Uterus (tissue), 4 donors: ENCODE data around the gene LY6G5B. TPM values are rescaled to one million over a fixed set of nuclear protein-coding genes. Genes with fewer than 3 reads are reported as not detected.

Source experiments
- DNase-seq, 2 donors: peaks; one replicate each; pipeline ENCODE4 v3.0.0-alpha.2; 2019 to 2020
- H3K27ac ChIP-seq, 2 donors: fragments of 200-600 bp; sonication (generic); 1 replicate in 1 of 2; 2 replicates in 1 of 2; pipeline ENCODE4 v1.5.1; 2016 to 2018
- H3K27me3 ChIP-seq, 2 donors: fragments of 200-600 bp; sonication (generic); one replicate each; pipeline ENCODE4 v1.5.1; 2018 to 2019; ENCODE audit warnings: control low read depth in 1 of 2
- H3K36me3 ChIP-seq, 2 donors: fragments of 200-600 bp; sonication (generic); one replicate each; pipeline ENCODE4 v1.5.1; 2019; ENCODE audit warnings: control low read depth in 1 of 2
- H3K4me1 ChIP-seq, 2 donors: fragments of 200-600 bp; sonication (generic); one replicate each; pipeline ENCODE4 v1.5.1; 2018 to 2019; ENCODE audit warnings: control low read depth in 1 of 2
- H3K4me3 ChIP-seq, 2 donors: fragments of 200-600 bp; sonication (generic); 1 replicate in 1 of 2; 2 replicates in 1 of 2; pipeline ENCODE4 v1.5.1; 2018 to 2019; ENCODE audit warnings: mild to moderate bottlenecking in 1 of 2
- H3K9me3 ChIP-seq, 2 donors: fragments of 200-600 bp; sonication (generic); one replicate each; pipeline ENCODE4 v1.5.1; 2019; ENCODE audit warnings: control low read depth in 1 of 2
- POLR2A ChIP-seq, 2 donors: fragments of 450-650 bp; IDR thresholded peaks; one replicate each; pipeline ENCODE4 v1.6.1; 2016; ENCODE audit warnings: antibody characterized with exemption in 2 of 2, mild to moderate bottlenecking in 1 of 2, moderate library complexity in 1 of 2
- intact Hi-C: fragments of 100-400 bp; cut with DNase I; formaldehyde crosslinking; loops from one replicate; pipeline ENCODE4 v1.15.1; 2023; ENCODE audit warnings: low total_unique reads
- total RNA-seq, 4 donors: library from RNA; depleted of rRNA in 3 of 4; stranded (reverse); fragments of >200 nt in 3 of 4; gene quantifications; one replicate each; pipeline versions ENCODE4 v1.1.0 to v1.2.4, GENCODE V29; 2014 to 2023
- TF ChIP-seq, protein P1 (sequence below), 4 experiments: fragments of 200-600 bp in 2 of 4; fragments of 450-650 bp in 2 of 4; sonication (generic) in 2 of 4; IDR thresholded peaks; one replicate each; pipeline ENCODE4 v1.5.1; 2016 to 2019; ENCODE audit warnings: antibody characterized with exemption in 4 of 4, mild to moderate bottlenecking in 2 of 4, moderate library complexity in 1 of 4
- donor health status: DM: yes; HTN: yes; CAD: no.

The LY6G5B gene
- total RNA-seq, 4 donors from 2014 or later = 1.0 to 27.4 (median 4.3) TPM

DNA sequence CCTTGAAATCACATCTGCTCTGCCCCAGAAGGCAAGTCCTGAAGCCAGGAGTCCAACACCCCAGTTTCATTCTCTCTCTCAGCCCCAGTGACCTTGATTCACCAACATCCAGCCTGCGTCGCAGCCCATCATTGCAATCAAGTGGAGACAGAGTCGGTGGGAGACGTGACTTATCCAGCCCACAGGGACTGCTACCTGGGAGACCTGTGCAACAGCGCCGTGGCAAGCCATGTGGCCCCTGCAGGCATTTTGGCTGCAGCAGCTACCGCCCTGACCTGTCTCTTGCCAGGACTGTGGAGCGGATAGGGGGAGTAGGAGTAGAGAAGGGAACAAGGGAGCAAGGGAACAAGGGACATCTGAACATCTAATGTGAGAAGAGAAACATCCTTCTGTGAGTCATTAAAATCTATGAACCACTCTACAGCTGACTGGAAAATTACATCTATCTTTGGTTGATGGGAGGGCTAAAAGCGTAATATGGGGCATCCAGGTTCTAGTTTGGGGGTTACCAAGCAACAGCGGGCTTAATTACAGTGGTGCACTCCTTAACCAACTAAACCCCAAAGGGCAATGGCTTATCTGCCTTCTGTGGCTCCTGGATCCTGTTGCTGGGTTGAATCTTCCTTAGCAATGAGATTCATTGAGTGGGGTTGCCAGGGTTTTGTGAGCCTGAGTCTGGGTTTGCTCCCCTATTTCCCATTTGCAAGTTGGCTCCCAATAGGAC, 47.9 kb downstream of the LY6G5B start:
- Histone ChIP-seq H3K27ac (no peak overlapping the region), H3K4me3 (no peak overlapping the region), H3K4me1 (no peaks in the 10 kb centered on the region), H3K9me3 (no peaks in the 10 kb centered on the region), H3K36me3 (no peaks in the 10 kb centered on the region), H3K27me3 (no peaks in the 10 kb centered on the region)
- no peak for DNase-seq
- TF ChIP-seq POLR2A (IDR thresholded peaks at IDR 0.05) = no peak
- TF ChIP-seq, protein P1, sequence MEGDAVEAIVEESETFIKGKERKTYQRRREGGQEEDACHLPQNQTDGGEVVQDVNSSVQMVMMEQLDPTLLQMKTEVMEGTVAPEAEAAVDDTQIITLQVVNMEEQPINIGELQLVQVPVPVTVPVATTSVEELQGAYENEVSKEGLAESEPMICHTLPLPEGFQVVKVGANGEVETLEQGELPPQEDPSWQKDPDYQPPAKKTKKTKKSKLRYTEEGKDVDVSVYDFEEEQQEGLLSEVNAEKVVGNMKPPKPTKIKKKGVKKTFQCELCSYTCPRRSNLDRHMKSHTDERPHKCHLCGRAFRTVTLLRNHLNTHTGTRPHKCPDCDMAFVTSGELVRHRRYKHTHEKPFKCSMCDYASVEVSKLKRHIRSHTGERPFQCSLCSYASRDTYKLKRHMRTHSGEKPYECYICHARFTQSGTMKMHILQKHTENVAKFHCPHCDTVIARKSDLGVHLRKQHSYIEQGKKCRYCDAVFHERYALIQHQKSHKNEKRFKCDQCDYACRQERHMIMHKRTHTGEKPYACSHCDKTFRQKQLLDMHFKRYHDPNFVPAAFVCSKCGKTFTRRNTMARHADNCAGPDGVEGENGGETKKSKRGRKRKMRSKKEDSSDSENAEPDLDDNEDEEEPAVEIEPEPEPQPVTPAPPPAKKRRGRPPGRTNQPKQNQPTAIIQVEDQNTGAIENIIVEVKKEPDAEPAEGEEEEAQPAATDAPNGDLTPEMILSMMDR (IDR thresholded peaks at IDR 0.05) = no peak
- intact Hi-C loops = no loop called here

GRCh38 chr6:31718265-31718664, 48.5 kb downstream of the LY6G5B start:
- H3K36me3 ChIP-seq = no peaks in the 10 kb centered on the region
- no peak for DNase-seq
- intact Hi-C loops = no loop called here
- no peak overlapping the region for H3K27ac ChIP-seq
- no peak overlapping the region for H3K4me3 ChIP-seq
- H3K4me1 ChIP-seq = no peaks in the 10 kb centered on the region
- TF ChIP-seq, protein P1 (IDR thresholded peaks at IDR 0.05) = no peak
- no peak for TF ChIP-seq POLR2A (IDR thresholded peaks at IDR 0.05)
- H3K27me3 ChIP-seq = no peaks in the 10 kb centered on the region
- H3K9me3 ChIP-seq = no peaks in the 10 kb centered on the region

- no peak overlapping the region for H3K27ac ChIP-seq
- H3K4me1 ChIP-seq = no peaks in the 10 kb centered on the region
- no peaks in the 10 kb centered on the region for H3K9me3 ChIP-seq
- no peaks in the 10 kb centered on the region for H3K27me3 ChIP-seq
- no peak overlapping the region for H3K4me3 ChIP-seq
- DNase-seq = no peak
- intact Hi-C loops = no loop called here
- TF ChIP-seq POLR2A (IDR thresholded peaks at IDR 0.05) = no peak
- TF ChIP-seq, protein P1 (IDR thresholded peaks at IDR 0.05) = no peak
- no peaks in the 10 kb centered on the region for H3K36me3 ChIP-seq
These were observed 49.2 kb downstream of the LY6G5B start for GRCh38 chr6:31719001-31719400.

DNA sequence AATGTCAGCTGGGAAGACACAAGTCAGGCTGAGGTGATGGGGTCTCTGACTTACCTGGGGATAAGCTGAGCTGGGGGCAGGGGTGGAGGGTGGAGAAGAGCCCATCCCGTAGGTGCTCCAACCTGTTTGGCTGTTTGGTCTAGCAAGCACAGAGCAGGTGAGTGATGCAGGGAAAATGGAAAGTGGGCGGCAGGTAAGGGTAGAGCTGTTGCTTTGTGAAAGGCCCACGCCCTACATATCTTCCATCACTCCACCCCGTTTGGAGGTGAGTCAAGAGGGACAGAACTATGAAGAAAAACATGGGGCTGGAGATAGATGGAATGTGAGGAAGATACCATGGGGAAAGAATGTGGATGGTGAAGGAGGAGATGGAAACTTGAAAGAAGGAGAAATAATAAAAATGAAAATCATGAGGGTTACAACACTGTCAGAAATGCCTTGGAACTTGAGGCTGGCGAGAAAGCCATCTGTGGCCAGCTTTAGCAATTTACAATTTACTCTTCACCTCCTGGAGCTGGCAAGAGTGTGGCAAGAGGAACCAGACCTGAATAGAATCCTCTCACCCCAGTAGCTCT, 50.5 kb downstream of the LY6G5B start:
- H3K27ac ChIP-seq = no peak overlapping the region

More for the DNA sequence above, 50.5 kb downstream of the LY6G5B start:
- intact Hi-C loops = no loop called here
- no peaks in the 10 kb centered on the region for H3K36me3 ChIP-seq
- no peaks in the 10 kb centered on the region for H3K27me3 ChIP-seq
- H3K4me1 ChIP-seq = no peaks in the 10 kb centered on the region
- H3K9me3 ChIP-seq = no peaks in the 10 kb centered on the region
- DNase-seq = no peak
- no peak for TF ChIP-seq POLR2A (IDR thresholded peaks at IDR 0.05)
- TF ChIP-seq, protein P1 (IDR thresholded peaks at IDR 0.05) = no peak
- no peak overlapping the region for H3K4me3 ChIP-seq
